GM21390 (cell line): ENCODE results near the gene MRPS23.

ENCODE experiments used
- ATAC-seq: cut with Tn5 transposase; IDR thresholded peaks from one replicate; pipeline ENCODE4 v1.9.1; 2021; ENCODE audit not compliant: unreplicated experiment

Gene MRPS23

DNA sequence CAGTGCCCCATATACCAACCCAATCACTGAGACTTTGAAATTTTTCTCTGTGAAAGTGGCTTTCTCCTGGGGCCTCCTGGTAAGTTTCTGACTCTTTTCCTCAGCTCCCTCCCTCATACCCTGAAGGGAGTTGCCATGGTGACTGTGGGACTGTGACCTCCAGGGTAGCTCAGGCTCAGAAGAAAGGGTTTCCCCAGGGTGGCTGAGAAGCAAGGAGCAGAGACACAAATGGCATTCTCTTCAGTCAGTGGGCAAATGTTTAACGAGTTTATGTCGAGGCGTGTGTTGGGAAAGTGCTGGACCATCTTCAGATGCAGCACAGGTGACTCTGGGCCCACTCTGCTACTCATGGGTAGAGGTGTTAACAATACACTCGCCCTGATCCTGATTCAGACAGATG, 46.8 kb downstream of the MRPS23 start:
- no peak for ATAC-seq

DNA sequence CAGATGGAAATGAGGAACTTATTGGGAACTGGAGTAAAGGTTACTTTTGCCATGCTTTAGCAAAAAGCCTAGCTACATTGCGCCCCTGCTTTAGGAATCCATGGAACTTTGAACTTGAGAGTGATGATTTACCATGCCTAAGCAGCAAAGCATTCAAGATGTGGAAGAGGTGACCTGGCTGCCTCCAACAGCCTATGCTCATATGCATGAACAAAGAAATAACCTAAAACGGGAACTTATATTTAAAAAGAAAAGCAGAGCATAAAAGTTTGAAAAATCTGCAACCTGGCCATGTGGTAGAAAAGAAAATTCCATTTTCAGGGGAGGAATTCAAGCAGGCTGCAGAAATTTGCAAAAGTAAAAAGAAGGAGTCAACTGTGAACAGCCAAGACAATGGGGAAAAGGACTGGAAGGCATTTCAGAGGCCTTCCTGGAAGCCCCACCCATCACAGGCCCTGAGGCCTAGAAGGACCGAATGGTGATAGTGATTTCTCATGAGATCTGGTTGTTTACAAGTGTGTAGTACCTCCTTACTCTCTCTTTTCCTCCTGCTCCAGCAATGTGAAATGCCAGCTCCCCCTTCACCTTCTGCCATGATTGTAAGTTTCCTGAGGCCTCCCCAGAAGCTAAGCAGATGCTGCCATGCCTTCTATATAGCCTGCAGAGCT, 48.7 kb downstream of the MRPS23 start:
- ATAC-seq, result no peak

DNA sequence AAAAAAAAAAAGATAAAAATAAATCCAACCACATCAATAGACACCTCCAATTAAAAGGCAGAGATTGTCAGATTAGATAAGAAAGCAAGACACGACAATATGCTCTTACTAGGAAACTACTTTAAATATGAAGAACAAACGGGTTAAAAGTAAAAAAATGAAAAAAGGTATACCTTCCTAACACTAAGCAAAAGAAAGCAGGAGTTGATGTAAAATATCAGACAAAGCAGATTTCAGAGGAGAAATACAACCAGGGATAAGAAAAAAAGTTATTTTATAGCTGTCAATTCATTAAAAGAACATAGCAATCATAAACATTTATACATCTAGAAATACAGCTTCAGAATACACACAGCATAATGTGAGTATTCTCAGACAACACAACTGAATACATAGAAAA, 55.0 kb downstream of the MRPS23 start:
- ATAC-seq, result no peak

DNA sequence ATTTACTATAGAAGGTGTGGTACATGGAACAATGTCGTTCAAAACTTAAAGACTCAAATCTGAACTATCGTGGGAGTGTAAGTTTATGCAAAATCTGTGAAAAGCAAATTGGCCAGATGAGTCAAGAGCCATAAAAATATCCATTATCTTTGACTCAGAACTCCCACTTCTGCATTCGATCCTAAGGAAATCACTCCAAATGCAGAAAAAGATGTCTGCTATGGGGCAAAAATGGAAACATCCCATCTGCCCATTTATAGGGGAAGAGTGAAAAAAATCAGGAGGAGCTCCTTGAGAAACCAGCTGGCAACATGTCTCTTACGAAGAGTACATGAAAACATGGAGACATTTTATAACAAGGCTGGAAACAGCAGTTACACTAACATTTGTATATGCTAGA, 61.1 kb downstream of the MRPS23 start:
- ATAC-seq, result no peak

DNA sequence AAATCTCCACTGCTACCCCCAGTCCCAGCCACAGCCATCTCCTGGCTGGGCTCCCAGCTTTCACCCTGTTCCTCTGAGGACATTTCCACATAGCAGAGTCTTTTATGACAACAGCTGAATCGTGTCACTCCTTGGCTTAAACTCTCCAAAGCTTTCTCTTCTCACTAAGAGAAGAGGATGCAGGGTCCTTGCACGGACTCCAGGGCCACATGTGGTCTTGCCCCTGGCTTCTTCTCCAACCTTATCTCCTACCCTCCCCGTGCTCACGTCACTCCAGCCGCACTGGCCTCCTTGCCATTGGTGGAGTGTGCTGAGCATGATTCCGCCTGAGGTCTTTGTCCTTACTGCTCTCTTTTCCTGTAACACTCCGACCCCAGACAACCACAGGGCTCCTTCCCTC, 64.8 kb downstream of the MRPS23 start:
- no peak for ATAC-seq
